Activated naive CD8-positive, alpha-beta T cell treated with anti-CD3 and anti-CD28 coated beads, Interleukin-2, amount 50 U/mL, for 24 hours (primary cell): Measurements from ENCODE around the gene HIPK1.

Source experiments
- ATAC-seq: fragments of 150-1000 bp; cut with Tn5 transposase; one replicate; pipeline ENCODE4 v1.10.0; 2021
- DNase-seq: peaks from one replicate; pipeline ENCODE4 v3.0.0; 2021
- H3K27ac Mint-ChIP-seq: one replicate; pipeline ENCODE4 v1.8.0; 2021; ENCODE audit warnings: mild to moderate bottlenecking, mixed read lengths
- H3K27me3 Mint-ChIP-seq: one replicate; pipeline ENCODE4 v1.8.0; 2021; ENCODE audit warnings: mixed read lengths
- H3K36me3 Mint-ChIP-seq: one replicate; pipeline ENCODE4 v1.8.0; 2021; ENCODE audit warnings: low read depth, mixed read lengths
- H3K4me1 Mint-ChIP-seq: one replicate; pipeline ENCODE4 v1.8.0; 2021; ENCODE audit warnings: mixed read lengths
- H3K4me3 Mint-ChIP-seq: one replicate; pipeline ENCODE4 v1.8.0; 2021; ENCODE audit warnings: mild to moderate bottlenecking, moderate library complexity, mixed read lengths
- H3K9me3 Mint-ChIP-seq: one replicate; pipeline ENCODE4 v1.8.0; 2021; ENCODE audit warnings: mixed read lengths

Gene HIPK1

DNA sequence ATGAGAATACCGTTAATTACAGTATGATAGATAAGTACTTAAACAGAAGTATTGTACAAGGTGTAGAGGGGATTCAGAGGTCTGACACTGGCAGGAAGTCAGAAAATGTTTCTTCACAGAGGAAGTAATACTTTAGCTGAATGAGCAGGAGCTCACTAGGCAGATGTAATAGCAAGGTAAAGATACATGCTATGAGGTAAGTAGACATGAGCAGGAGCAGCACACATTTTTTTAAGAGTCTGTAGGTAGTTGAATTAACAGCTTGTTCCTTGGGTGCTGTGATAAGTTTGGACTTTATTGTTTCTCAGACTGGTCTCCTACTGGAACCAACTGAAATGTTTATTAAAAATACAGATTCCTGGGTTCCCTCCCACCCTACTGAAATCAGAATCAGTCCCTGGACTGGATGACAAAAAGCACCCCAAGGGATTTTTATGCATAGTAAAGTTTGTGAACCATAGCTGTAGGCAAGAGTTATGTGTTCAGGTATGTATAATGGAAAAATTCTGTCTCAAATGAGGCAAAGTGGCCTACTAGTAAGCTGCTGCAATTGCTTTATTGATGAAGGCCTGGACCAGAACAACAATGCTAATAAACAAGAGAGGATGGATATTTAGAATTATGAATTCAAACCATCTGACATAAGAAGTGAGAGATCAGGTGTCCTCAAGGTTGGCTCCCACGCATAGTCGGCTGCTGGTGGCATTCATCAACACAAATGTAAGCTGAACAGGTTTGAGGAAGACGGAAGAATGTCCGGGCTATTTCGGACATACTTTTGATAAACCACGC, 25.4 kb upstream of the HIPK1 start:
- H3K9me3 Mint-ChIP-seq, result no peaks in the 10 kb centered on the region
- peak overlapping the region; percentile 98 for H3K27ac Mint-ChIP-seq
- peaks cover 66% of the 10 kb centered on the region for H3K4me1 Mint-ChIP-seq
- peaks cover 3% of the 10 kb centered on the region for H3K27me3 Mint-ChIP-seq
- ATAC-seq (no peak), DNase-seq (peak; percentile 9)
- H3K4me3 Mint-ChIP-seq, result peak overlapping the region; percentile 99
- H3K36me3 Mint-ChIP-seq, result peaks cover 64% of the 10 kb centered on the region

DNA sequence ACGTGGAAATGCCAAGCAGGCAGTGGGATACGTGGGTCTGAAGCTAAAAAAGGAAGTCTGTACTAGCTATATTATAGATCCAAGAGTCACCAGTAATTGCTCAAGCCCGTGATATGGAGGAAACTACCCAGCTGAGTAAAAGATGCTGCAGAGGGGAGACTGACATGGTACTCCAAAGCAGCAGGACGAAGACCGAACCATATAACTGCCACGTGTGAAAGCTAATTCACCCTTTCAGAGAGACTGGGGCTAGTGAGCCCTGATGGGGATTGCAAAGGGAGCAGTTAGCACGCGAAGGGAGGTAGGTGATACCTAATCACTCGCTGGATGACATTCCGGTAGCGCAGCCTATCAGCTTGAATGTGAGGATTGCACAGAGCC, 24.8 kb upstream of the HIPK1 start:
- DNase-seq (no peak), ATAC-seq (no peak)
- Mint-ChIP-seq H3K4me3 (peak overlapping the region; percentile 99), H3K36me3 (peaks cover 61% of the 10 kb centered on the region), H3K9me3 (no peaks in the 10 kb centered on the region), H3K4me1 (peaks cover 62% of the 10 kb centered on the region), H3K27ac (peak overlapping the region; percentile 98), H3K27me3 (peaks cover 3% of the 10 kb centered on the region)

- Mint-ChIP-seq H3K27ac (peak within 1 kb of the TSS; percentile 98), H3K9me3 (no peaks in the 10 kb centered on the region), H3K27me3 (peaks cover 3% of the 10 kb centered on the region), H3K4me3 (peak within 1 kb of the TSS; percentile 99), H3K36me3 (peaks cover 56% of the 10 kb centered on the region), H3K4me1 (peaks cover 59% of the 10 kb centered on the region)
- DNase-seq, result peak; percentile 99
- peak; percentile 95 for ATAC-seq
Observed at GRCh38 chr1:113904674-113905434, 24.3 kb upstream of the HIPK1 start, which contains the start of the genes AP4B1 and DCLRE1B. AP4B1 (minus strand) TSS chr1:113904799; CDS start chr1:113904717, 82 bp downstream. DCLRE1B (plus strand) TSS chr1:113905326; CDS start chr1:113905587, 261 bp downstream.

DNA sequence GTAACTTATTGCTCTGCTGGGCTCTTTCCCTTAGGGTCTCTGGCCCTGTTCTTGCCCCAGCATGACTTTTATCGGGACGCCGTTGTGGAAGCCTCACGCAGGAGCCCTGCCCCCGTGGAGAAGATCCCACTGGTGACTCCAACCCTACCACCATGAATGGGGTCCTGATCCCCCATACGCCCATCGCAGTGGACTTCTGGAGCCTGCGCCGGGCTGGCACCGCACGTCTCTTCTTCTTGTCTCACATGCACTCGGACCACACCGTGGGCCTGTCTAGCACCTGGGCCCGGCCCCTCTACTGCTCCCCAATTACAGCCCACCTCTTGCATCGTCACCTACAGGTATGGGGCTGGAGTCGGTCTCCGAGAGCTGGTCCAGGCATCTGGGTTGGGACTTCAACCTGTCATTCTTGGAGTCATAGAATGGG, 23.7 kb upstream of the HIPK1 start:
- peak overlapping the region; percentile 98 for H3K27ac Mint-ChIP-seq
- H3K27me3 Mint-ChIP-seq, result peaks cover 3% of the 10 kb centered on the region
- H3K9me3 Mint-ChIP-seq, result no peaks in the 10 kb centered on the region
- H3K4me1 Mint-ChIP-seq, result peaks cover 58% of the 10 kb centered on the region
- H3K36me3 Mint-ChIP-seq, result peaks cover 54% of the 10 kb centered on the region
- peak overlapping the region; percentile 99 for H3K4me3 Mint-ChIP-seq
- DNase-seq (peak; percentile 38), ATAC-seq (no peak)

DNA sequence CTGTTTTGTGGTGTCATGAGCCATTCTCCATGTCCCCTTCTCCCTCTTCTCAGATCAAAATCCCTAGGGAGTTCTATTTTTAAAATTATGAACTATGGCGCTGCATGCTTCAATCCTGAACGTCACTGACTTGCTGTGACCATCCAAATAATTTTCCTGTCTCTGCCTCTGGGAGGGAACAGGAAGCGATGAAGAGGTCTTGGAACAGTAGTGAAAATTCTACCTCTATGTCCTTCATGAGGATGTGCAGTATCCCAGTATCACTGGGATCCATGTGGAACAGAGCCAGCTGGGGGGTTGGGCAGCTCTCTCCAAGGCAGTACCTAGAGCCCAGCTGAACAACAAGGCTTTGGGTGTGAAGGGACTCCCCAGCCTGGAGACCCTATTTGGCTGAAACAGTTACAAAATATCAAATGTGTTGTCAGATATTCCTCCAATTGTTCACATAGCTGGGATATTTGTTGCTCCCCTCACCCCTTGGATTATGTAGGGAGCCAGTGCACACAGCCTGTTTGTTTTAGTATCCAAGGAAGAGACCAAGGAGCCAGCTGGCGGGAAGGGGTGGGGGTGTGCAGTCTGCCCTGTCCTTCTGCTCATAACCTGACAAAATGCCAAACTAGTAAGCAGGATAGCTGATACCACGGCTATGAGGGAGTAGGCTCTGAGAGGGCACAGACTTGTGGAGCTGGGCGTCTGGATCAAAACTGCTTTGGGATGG, 16.4 kb upstream of the HIPK1 start:
- Mint-ChIP-seq H3K27me3 (no peaks in the 10 kb centered on the region), H3K36me3 (peaks cover 31% of the 10 kb centered on the region), H3K4me3 (no peak overlapping the region), H3K27ac (no peak overlapping the region), H3K9me3 (no peaks in the 10 kb centered on the region), H3K4me1 (peaks cover 9% of the 10 kb centered on the region)
- no peak for DNase-seq
- ATAC-seq, result no peak

GRCh38 chr1:113913312-113913668, 15.8 kb upstream of the HIPK1 start:
- Mint-ChIP-seq H3K4me1 (peaks cover 7% of the 10 kb centered on the region), H3K9me3 (no peaks in the 10 kb centered on the region), H3K27me3 (no peaks in the 10 kb centered on the region), H3K36me3 (peaks cover 26% of the 10 kb centered on the region), H3K27ac (no peak overlapping the region), H3K4me3 (no peak overlapping the region)
- DNase-seq (no peak), ATAC-seq (no peak)

DNA sequence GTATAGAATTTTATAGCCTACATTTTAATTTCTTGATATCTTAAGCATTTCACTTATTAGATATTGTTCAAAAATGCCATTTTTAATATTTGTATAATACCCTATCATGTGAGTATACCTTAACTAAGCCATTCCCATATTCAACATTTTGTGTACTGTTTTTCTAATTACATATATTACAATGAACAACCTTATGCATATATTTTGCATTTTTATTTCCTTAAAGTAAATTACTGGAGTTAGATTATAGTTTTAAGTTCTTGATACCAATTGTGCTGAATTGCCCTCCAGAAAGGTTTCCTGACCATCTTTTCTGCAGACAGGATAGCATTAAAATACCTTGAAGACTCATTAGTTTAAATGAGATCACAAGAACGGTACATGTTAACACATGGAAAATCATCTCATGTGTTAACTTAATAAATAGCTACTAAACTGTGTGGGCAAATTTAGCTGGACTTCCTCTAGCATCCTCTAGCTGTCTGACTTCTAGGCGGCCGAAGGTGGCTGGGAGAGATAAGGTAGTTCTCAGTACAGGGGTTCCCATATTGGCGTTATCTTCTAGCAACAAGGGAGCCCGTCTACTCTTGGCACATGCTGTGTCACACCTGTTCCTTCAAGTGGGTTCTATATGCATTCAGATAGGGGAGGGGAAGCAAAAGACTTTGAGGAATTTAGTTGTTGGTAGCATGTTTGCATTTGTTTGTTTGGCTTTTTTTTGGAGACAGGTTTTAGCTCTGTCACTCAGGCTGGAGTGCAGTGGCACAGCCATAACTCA, 15.0 kb upstream of the HIPK1 start:
- peaks cover 5% of the 10 kb centered on the region for H3K4me1 Mint-ChIP-seq
- DNase-seq (no peak), ATAC-seq (no peak)
- H3K27ac Mint-ChIP-seq, result no peak overlapping the region
- no peaks in the 10 kb centered on the region for H3K27me3 Mint-ChIP-seq
- peaks cover 19% of the 10 kb centered on the region for H3K36me3 Mint-ChIP-seq
- H3K4me3 Mint-ChIP-seq, result no peak overlapping the region
- H3K9me3 Mint-ChIP-seq, result no peaks in the 10 kb centered on the region

DNA sequence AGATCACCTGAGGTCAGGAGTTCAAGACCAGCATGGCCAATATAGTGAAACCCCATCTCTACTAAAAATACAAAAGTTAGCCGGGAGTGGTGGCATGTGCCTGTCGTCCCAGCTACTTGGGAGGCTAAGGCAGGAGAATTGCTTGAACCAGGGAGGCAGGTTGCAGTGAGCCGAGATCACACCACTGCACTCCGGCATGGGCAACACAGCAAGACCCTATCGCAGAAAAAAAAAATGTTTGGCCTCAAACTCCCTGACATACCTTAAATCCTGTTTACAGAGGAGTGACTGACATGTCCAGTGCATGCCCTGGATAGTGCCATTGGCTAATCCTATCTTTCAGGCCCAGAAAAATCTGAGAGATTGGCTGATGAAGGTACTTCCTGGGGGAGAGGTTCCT, 12.2 kb upstream of the HIPK1 start:
- Mint-ChIP-seq H3K4me3 (no peak overlapping the region), H3K36me3 (peaks cover 5% of the 10 kb centered on the region), H3K9me3 (no peaks in the 10 kb centered on the region), H3K27ac (no peak overlapping the region), H3K4me1 (peaks cover 5% of the 10 kb centered on the region), H3K27me3 (no peaks in the 10 kb centered on the region)
- DNase-seq (no peak), ATAC-seq (no peak)

DNA sequence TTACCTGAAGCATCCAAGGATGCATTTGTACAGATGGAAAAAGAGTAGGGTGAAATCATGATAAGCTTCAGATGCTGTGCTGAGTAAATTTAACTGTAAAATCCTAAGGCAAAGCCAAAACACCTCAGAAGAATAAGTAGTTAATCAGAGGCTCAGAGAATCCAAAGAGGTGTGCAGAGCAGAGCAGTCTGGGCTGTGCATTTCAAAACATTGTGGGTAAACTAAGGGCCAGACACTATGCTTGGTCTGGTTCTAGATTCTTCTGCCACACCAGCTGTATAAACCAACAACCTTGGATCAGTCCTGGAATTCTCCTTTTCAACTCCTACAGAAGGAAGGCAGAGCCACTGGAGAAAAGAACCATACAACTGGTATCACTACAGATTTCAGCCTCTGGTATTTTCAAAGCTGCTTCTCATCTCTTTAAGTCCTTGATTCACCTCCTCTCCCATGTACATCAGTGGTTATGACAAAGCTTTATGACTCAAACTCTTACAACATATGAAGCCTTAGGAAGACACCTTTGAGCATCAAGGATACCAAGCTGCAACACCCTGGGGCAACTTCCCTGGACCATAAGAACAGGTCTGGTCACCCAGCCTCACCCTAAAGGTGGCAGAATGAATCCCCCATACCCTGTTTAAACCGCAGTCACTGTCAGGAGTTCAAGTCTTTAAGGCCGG, 11.6 kb upstream of the HIPK1 start:
- peak; percentile 80 for ATAC-seq
- no peak overlapping the region for H3K27ac Mint-ChIP-seq

DNA sequence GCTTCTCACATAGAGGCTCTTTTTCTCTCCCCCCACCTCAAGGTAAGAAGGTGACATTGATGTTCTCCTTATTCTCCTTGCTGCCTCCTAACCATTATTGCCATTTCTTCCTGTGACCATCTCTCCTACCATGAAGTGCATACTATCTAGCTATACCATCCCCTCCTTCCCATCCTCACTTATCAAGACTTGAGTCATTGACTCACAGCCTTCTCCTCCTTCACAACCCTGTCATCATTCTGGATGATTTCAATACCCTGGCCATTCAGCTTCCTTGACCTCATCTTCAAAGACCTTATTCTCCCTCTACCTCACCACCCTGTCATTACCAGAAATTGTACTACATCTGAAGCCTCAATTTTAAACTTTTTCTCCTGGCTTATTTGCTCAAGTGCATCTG, 10.9 kb upstream of the HIPK1 start:
- no peaks in the 10 kb centered on the region for H3K9me3 Mint-ChIP-seq
- H3K27ac Mint-ChIP-seq, result no peak overlapping the region
- H3K4me3 Mint-ChIP-seq, result no peak overlapping the region
- H3K36me3 Mint-ChIP-seq, result peaks cover 5% of the 10 kb centered on the region
- no peak for ATAC-seq
- peaks cover 5% of the 10 kb centered on the region for H3K4me1 Mint-ChIP-seq
- H3K27me3 Mint-ChIP-seq, result no peaks in the 10 kb centered on the region
- DNase-seq, result no peak

More for the DNA sequence above, 11.6 kb upstream of the HIPK1 start:
- no peak for DNase-seq
- no peaks in the 10 kb centered on the region for H3K27me3 Mint-ChIP-seq
- H3K36me3 Mint-ChIP-seq, result peaks cover 5% of the 10 kb centered on the region
- no peak overlapping the region for H3K4me3 Mint-ChIP-seq
- H3K9me3 Mint-ChIP-seq, result no peaks in the 10 kb centered on the region
- peaks cover 5% of the 10 kb centered on the region for H3K4me1 Mint-ChIP-seq

DNA sequence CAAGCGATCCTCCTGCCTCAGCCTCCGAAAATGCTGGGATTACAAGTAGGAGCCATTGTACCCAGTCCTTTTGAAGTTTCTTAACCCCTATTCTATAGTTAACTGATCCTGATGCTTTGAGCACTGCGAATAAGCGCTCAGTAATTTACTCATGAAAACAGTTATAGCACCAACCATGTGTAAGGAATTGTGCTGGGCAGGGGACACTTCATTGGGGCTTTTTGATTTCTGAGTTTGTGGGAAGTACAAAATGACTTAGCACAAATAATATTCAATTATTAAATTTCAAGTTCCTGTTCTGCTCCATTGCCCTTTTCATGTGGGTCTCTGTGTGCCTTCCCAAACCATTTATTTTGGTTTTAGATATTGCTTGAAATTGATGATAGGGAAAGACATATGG, 6.2 kb upstream of the HIPK1 start:
- Mint-ChIP-seq H3K4me3 (no peak overlapping the region), H3K36me3 (no peaks in the 10 kb centered on the region), H3K27ac (no peak overlapping the region), H3K27me3 (no peaks in the 10 kb centered on the region), H3K9me3 (no peaks in the 10 kb centered on the region), H3K4me1 (peaks cover 8% of the 10 kb centered on the region)
- no peak for ATAC-seq
- DNase-seq, result no peak

DNA sequence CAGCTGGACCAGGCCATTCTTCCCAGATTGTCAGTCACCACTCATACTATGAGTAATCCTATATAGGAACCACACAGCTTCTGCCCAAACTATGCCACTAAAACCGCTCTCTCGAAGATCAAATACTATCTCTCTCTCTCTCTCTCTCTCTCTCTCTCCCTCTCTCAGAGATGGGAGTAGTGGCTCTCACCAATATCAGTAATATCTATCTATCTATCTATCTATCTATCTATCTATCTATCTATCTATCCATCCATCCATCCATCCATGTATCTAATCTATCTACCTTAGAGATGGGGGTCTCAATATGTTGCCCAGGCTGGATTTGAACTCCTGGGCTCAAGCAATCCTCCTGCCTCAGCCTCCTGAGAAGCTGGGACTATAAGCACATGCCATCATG, 4.7 kb upstream of the HIPK1 start:
- Mint-ChIP-seq H3K4me1 (peaks cover 15% of the 10 kb centered on the region), H3K36me3 (no peaks in the 10 kb centered on the region), H3K27ac (no peak overlapping the region), H3K4me3 (no peak overlapping the region), H3K27me3 (no peaks in the 10 kb centered on the region), H3K9me3 (no peaks in the 10 kb centered on the region)
- DNase-seq, result no peak
- ATAC-seq, result no peak

DNA sequence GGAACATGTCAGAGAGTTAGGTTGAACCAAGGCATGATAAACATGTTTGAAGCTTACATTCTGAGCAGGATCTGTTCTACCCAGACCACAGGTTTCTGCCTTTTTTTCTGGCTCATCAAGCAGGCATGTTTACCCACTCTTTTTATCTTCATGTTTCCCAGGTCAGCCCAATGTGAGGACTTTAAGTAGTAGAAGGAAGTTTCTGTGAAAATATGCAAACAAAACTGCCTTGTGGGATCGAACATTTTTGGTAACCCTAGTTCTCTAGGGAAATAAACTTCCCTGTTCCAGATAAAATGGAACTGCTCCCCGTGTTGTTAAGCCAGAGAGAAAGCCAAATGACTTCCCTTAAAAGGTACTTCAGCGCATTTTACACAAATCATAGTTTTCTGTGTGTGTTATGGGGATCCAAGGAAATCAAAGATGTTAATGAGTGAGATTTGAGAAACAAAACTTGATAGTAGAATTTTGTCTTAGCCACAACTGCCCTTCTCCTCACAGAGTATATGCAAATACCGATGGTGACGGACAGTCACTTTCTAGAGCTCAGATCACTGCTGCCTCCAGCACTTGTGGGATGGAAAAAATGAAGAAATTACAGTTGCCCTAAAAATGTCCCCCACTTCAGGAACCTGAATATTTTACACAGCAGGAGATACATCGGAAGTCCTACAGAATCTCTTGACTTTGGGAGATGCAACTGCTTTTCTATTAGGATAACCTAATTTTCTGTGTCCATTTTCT, 765 bp upstream of the HIPK1 start:
- ATAC-seq, result peak; percentile 18
- H3K4me1 Mint-ChIP-seq, result peaks cover 44% of the 10 kb centered on the region
- no peak for DNase-seq

More for the DNA sequence above, 765 bp upstream of the HIPK1 start:
- H3K27ac Mint-ChIP-seq, result peak overlapping the region; percentile 98
- peaks cover 6% of the 10 kb centered on the region for H3K36me3 Mint-ChIP-seq
- peak overlapping the region; percentile 96 for H3K4me3 Mint-ChIP-seq
- no peaks in the 10 kb centered on the region for H3K9me3 Mint-ChIP-seq
- H3K27me3 Mint-ChIP-seq, result no peaks in the 10 kb centered on the region
